NCI-H187 (cell line): ENCODE data around the gene P2RX4.
"Not testable (repeated sequence)": the region's sequence is repeated elsewhere in the genome, so short reads cannot be mapped to it uniquely, and the experiment has no call there.

ENCODE experiments used
- DNase-seq, 2 experiments: peaks; one replicate each; lab custom pipeline; 2025; lab: John Stamatoyannopoulos, UW

The P2RX4 gene

DNA sequence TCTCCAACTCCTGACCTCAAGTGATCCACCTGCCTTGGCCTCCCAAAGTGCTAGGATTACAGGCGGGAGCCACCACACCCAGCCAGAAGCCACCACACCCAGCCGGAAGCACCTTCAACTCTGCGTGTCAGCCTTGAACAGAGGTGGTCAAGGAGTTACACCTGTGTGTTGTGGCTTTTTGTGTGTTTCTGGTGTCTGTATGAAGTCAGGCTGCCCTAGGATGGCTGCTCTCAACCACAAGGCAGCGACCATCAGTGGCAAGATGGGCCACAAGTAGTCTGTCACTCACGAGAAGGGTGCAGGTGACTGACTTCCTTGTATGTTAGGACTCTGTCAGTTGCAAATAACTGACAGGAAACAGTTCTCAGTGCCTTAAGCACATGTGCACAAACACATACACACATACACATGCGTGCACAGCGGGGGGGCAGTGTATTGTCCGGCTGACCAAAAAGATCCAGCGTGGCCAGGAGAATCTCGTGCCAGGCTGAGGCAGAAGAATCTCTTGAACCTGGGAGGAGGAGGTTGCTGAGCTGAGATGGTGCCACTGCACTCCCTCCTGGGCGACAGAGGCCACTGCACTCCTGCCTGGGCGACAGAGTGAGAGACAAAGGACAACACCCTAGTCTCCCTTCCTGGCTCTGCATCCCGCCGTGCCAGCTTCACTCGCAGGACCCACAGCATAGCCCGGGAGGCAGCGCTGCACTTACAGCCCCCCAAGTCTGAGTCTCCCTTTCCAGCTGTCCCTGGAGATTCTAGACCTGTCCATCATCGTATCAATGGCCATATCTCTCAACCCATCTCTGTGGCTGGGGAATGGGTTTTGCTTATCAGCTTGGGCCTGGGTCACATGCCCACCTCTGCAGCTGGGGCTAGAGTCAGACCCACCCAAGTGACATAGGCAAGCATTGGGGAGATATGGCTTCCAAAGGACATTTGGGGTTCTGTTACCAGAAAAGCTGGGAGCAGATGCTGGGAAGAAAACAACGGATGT, 13.7 kb downstream of the P2RX4 start:
- no peak for DNase-seq

DNA sequence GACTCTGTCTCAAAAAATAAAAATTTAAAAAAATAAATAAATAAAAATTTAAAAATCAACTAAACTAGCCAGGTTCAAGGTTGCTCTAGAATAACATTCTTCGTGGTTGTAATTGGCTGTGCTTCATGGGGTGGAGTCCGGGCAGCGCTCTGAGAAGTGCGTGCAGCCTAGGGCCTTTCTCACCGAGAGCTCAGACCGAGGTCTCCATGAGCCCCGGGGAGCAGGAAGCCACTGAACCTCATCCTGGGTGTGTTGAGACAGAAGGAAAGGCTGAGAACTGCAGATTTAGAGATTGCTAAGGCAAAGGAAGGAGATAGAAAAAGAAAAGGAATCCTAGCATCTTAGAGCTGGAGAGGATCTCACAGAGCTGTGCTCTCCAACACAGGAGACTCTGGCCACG, 14.7 kb downstream of the P2RX4 start:
- DNase-seq, result no peak

DNA sequence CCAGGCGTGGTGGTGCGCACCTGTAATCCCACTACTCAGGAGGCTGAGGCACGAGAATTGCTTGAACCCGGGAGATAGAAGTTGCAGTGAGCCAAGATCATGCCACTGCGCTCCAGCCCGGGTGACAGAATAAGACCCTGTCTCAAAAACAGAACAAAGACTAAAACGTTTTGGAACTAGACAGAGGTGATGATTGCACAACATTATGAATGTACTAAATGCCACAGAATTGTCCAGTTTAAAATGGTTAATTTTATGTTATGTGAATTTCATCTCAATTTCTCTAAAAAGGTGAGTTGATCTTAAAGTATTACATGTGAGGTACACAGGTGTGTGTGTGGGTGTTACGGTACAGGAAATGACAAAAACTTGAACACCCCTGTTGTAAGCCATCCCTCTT, 16.5 kb downstream of the P2RX4 start:
- DNase-seq, result no peak

DNA sequence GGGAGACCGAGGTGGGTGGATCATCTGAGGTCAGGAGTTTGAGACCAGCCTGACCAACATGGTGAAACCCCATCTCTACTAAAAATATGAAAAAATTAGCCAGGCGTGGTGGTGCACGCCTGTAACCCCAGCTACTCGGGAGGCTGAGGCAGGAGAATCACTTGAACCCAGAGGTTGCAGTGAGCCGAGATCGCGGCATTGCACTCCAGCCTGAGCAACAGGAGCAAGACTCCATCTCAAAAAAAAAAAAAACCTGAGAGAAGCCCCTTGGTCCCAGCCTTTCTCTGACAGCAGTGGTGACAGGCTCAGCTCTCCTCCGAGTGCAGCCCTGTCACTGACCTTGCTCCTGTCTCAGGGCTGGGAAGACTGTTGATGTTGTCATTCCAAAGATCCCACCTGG, 16.9 kb downstream of the P2RX4 start:
- DNase-seq, result not testable (repeated sequence)

DNA sequence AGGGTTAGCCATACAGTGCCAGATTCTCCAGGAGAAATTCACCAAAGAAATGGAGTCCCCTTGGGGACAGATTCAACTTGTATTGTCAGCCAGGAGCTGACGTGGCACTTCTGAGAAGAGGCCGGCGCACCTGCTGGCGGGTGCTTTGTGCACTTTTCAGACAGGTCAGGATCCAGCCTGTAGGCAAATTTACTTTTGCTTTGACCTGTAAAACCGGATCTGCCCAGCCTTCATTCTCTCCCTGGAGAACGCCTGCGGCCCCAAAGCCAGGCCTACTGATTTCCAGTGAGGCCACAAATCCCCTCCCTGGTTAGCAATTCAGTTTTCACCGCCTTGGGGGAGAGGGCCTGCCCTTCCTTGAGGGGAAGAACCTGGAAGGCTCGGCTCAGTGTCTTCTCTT, 17.4 kb downstream of the P2RX4 start:
- peak in 1 of 2 experiments; percentile 21 for DNase-seq

DNA sequence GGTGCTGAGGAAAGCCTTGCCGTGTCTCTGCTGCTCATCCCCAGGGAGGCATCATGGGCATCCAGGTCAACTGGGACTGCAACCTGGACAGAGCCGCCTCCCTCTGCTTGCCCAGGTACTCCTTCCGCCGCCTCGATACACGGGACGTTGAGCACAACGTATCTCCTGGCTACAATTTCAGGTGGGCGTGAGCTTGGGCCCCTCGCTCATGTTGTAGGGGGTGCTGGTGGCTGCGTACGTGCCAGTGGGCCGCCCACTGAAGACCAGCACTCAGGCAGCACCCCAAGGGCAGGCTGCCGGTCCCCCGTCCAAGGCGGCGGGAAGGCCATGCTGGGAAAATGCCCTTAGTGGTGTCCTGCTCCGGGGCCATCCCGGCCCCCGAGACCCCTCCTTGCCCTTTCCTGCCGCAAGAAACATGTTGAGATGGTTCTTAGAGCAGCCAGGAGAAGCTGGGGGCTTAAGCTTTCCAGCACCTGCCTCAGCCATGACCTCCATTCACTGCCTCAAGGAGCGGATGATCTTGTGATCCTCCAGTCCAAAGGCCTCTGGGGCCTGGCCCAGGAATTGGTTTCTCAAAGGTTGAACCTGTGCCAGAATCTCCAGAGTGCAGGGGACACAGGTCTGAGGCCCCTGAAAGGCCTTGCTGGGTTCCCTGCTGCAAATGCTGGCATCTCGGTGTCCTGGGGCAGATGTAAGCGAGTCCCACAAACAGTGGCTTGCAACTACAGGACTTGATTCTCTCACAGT, 19.2 kb downstream of the P2RX4 start:
- no peak for DNase-seq

DNA sequence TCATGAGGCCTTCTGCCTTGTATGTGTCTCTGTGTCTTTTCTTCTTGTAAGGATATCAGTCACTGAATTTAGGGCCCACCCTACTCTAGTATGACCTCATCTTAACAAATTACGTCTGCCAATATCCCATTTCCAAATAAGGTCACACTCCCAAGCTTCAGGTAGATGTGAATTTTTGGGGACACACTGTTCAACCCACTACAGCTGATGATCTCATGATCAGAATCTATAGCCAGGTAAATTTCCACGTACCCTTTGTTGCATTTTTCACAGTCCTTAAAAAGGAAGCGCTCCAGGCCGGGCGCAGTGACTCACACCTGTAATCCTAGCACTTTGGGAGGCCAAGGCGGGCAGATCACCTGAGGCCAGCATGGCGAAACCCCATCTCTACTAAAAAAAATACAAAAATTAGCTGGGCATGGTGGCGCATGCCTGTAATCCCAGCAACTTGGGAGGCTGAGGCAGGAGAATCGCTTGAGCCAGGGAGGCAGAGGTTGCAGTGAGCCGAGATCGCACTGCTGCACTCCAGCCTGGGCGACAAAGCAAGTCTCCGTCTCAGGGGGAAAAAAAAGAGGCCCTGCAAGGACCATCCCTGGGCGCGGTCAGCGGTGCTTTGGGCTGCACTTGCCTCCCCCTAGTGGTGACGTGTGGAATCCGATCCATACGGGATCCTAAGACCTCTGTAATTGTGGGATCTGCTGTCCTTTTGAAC, 20.1 kb downstream of the P2RX4 start:
- peak; percentile 22 to 64 for DNase-seq

DNA sequence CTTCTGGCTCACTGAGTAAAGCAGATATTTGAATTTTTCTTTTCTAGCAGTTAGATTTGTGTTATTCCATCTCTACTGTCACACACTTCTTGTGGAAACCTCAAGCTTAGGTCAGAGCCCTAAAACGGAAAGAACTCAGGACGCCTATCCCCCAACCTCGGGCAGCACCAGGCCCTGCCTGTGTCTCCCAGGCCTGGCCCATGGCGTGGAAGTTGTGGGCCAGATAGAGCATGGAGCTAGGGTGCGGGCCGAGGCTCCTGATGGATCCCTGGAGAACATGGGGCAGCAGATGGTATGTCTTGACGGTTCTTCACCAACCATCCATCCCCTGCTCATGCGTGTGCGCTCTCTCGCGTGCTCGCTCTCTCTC, 20.6 kb downstream of the P2RX4 start:
- no peak for DNase-seq

DNA sequence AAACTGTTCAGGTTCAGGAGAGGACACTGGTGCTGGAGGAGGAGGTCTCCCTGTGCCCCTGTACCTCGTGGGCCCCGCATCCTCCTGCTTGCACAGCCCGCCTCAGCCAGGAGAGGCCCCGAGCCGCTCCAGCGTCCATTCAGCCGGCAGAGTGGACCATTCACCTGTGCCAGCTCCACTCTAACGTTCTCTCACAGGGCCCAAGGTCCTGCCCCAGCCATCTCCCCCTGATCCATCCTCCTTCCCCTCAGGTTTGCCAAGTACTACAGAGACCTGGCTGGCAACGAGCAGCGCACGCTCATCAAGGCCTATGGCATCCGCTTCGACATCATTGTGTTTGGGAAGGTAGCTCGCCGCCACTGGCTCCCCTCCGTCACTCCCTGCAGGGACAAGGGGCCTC, 22.2 kb downstream of the P2RX4 start:
- no peak for DNase-seq

DNA sequence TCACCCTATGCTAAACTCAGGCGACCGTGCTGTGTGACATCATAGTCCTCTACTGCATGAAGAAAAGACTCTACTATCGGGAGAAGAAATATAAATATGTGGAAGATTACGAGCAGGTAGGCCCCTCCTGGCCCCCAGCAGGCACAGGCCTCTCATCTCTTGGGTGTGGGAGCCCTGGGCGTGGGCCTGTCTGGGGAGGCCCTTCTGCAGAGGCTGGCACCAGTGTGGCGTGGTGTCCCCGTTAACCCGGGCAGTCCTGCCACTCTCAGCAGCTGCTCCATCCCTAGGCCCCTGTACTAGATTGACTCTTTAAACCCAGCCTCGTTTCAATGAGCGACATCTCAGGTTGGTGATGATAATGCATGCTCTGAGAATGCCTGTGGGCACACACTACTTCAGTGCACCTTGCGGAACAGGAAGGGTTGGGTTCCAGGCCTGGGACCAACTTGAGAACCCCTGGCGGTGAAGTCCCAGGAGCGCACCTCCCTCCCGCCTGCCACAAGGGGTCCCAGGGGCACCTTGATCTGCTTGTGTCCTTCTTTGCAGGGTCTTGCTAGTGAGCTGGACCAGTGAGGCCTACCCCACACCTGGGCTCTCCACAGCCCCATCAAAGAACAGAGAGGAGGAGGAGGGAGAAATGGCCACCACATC, 23.2 kb downstream of the P2RX4 start:
- no peak for DNase-seq

DNA sequence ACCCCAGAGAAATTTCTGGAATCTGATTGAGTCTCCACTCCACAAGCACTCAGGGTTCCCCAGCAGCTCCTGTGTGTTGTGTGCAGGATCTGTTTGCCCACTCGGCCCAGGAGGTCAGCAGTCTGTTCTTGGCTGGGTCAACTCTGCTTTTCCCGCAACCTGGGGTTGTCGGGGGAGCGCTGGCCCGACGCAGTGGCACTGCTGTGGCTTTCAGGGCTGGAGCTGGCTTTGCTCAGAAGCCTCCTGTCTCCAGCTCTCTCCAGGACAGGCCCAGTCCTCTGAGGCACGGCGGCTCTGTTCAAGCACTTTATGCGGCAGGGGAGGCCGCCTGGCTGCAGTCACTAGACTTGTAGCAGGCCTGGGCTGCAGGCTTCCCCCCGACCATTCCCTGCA, 23.7 kb downstream of the P2RX4 start:
- no peak for DNase-seq

DNA sequence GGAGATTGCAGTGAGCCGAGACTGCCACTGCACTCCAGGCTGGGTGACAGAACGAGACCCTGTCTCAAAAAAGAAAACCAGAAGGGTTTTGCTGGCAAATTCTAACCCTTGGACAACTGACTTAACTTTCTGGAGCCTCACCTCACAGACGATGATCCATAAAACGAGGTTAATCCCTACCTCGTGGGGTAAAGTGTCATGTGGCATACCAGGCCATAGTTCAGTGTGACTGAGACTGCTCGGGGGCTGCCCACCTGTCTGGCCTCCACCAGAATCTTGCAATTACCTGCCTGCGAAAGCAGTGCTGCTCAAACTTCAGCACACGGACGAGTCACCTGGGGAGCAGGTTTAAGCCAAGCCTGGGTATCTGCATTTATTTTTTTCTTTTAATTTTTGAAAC, 26.8 kb downstream of the P2RX4 start:
- DNase-seq, result no peak

DNA sequence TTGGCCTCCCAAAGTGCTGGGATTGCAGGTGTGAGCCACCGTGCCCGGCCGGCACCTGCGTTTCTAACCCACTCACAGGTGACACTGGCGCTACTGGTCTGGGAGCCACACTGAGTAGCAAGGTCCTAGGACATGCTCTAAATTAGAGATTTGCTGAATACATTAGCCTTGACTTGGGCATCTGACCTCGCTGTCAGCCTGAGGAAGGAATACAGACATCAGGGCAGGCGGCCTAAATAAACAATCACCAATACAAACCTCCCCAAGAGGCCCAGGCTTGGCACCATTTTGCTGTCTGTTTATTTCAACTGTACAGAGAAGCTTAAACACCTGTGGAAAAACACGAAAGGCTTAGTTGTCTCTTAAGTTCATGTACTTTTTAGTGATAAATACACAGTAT, 27.5 kb downstream of the P2RX4 start:
- no peak for DNase-seq

DNA sequence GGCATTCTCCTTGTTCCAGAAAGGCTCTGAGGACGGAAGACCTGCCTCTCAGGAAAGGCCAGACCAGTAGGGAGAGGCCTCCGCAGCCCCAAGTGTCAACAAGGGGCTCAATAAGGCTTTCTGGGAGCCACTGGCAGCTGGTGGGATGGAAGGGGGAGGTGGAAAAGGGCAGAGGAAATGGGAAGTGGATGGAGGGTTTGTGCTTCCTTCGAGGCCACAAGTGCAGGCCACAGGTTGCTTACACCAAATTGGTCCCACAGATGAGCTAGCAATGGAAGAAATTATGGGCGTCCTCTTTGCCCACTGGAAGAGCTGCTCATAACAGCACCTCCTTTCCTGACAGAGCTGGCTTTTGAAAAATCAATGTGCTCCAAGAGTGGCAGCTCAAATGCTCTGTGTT, 28.2 kb downstream of the P2RX4 start:
- DNase-seq, result no peak

DNA sequence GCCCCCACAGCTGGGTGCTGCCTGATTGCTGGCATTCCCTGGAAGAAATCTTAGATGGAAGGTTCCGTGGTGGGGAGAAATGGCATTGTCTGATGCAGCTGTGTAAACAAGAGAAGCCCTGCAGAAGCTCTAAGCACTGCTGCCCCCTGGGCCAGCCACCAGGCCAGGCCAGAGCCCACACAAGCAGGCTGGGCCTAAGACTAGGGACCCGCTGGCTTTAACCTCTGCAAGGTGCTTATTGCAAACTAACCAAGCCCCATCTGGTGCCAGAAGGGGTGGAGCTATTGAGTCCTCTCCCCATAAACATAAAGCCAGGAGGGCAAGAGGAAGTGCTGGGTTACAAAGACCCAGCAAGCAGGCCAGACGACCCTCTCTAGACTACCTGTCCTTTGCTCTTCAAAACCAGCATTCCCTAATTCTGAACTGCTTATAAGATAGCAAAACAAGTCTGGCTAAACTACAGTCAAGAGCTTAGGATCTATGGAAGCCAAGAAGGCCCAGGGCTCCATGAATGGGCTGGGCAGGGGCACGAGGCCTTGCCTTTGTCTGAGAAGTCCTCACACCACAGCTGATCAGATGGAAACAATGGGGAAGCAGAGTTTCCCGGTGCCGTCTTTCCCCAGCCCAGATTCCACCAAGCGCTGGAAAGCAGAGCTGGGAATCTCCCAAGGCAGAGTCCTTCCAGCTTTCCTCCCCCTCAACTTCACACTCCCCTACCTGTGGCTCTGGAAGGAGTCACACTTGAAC, 28.8 kb downstream of the P2RX4 start:
- peak; percentile 35 to 43 for DNase-seq

DNA sequence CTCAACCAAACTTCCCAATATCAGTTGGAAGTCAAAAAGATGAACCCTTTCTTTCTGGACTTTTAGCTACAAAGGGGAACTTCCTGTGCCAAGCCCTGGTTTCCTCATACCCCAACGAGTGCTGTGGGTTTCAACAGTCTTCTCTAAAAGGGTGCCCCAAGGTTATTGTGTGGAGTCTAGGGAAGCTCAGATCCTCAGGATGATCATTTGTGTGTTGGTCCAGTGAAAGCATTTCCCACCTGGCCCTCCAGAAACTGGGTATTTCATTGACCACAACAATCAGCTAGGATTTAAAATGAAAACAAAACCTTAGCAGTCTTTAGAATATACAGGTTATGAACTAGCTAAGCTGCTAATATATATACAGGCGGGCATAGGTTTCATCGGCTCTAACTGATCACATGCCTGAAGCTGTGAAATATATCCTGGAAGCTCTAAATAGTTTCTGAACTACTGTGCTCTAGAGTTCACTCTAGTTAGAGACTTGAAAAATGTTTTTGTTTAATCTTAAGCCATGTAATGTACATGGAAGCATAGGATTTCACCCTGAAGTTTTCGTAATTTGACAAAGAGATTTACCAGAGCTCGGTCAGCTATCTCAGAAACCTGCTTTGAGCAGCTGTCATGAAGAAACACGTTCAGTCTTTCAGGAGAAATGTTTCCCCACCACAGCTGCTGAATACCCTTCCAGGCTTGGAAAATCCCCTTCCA, 29.6 kb downstream of the P2RX4 start:
- DNase-seq, result no peak

DNA sequence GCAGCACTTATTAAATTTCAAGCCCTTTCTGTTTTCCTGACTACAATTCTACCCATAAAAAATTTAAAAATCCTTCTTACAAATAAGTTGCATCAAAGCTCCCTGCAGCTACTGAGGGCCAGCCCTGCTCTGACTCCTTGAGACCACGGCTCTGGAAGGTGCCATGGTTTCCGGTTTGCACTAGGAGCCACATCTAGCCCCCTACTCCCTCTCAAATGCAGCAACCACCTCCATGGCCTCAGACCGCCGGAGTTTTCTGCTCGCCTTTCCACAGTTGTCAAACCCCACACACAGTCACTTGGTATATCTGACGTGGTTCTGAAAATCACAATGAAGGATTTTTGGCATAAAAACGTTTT, 30.1 kb downstream of the P2RX4 start:
- DNase-seq, result no peak

DNA sequence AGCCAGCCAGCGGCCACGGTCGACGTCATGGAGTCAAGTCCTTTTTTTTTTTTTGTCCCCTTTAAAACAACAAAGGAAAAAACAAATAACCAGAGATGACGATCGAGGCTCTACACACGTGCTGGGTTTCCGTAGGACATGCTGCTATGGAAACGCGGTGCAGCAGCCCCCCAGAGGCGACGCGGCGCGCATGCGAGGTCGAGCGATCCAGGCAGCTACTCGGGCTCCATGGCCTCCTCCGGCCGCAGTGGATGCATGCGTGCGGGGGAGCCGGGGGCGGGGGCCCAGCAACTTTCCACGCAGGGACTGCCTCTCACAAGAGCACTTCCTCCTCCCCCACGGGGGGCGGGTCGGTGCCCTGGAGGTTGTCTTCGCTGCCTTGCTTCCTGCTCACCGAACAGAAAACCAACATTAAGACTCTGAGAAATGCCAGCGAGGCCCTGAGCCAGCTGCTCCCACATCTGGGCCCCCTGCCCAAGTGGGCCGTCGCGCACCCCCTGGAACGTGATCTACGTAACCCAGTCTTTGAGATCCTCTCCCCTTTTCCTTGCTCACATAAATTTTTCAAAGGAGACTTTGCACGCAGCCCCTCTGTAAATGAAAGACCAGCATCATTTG, 30.7 kb downstream of the P2RX4 start:
- DNase-seq, result no peak

DNA sequence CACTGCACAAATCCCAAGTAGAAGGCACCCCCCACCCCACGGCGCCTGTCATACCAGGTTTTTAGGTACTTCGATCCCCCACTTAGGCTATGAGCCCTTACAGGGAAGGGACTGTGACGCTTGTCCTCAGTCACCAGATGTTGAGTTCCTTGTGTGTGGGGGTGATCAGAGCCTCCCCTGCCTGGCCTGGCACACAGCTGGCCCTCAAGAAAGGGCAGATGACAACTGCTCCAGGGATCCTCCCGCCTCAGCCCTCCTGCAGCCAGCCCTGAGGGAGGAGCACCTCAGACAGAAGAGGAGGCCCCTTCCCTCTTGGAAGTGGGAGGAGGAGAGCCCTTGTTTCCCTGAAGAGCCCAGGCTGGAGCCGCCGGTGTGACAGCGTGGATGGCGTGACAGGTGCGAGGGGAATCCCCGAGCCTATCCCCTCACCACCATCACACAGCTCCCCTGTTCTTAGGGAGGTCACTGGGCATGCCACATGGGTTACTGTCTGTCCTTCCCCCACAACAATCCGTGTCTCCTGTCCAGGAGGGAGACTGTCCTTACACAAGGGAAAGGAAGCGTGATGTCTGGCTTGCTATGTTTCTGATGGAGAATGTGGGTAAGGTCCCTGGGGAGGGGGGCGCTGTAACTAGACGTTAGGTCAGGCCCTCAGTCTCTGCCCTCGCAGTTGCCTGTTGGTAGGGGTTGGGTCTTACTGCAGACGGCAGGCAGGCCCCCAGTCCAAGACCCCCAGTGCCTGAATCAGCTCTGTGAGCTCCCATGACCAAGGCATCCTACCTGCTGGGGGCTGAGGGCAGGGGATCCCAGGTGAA, 31.4 kb downstream of the P2RX4 start:
- no peak for DNase-seq
